ENCODE results near the gene ZDHHC17. TPM values are rescaled to one million over a fixed set of nuclear protein-coding genes. Genes with fewer than 3 reads are reported as not detected.
"Not testable (repeated sequence)": the region's sequence is repeated elsewhere in the genome, so short reads cannot be mapped to it uniquely, and the experiment has no call there.

Gene ZDHHC17
- total and polyA plus RNA-seq, 4 donors: 12.0 to 139 (median 21.8) TPM

- Histone ChIP-seq H3K9ac (ENCODE audit: insufficient read depth in 1 of 2, low read length in 2 of 2) (no peak overlapping the region), H3K9me3 (ENCODE audit: control insufficient read depth in 4 of 4, insufficient read depth in 3 of 4, low read length in 3 of 4) (no peaks in the 10 kb centered on the region), H3K4me1 (ENCODE audit: control insufficient read depth in 5 of 5, insufficient read depth in 5 of 5, low read length in 5 of 5) (peaks cover 0 to 15% (median 7%) of the 10 kb centered on the region in 5 donors), H3K27ac (ENCODE audit: low read depth in 1 of 2, low read length in 1 of 2) (no peak overlapping the region), H3K36me3 (ENCODE audit: control insufficient read depth in 4 of 4, insufficient read depth in 4 of 4, low read length in 4 of 4) (peaks cover 0 to 3% (median 0%) of the 10 kb centered on the region in 4 donors), H3K4me3 (no peak overlapping the region), H3K27me3 (ENCODE audit: control insufficient read depth in 3 of 3, insufficient read depth in 3 of 3, low read length in 2 of 3) (no peaks in the 10 kb centered on the region)
- WGBS, 2 donors: 84 to 93% methylated on average over 4 of the region's 4 CpGs
- ATAC-seq (ENCODE audit: insufficient read depth, low FRiP score) (no peak), DNase-seq (no peak)
- no peak for TF ChIP-seq CTCF (IDR thresholded peaks at IDR 0.05; ENCODE audit: control extremely low read depth, extremely low read depth)
Measured at GRCh38 chr12:76766161-76766560, 2.2 kb downstream of the ZDHHC17 start.

GRCh38 chr12:76768576-76768975, 4.7 kb downstream of the ZDHHC17 start:
- H3K9ac ChIP-seq (ENCODE audit: insufficient read depth in 1 of 2, low read length in 2 of 2): no peak overlapping the region
- 47 to 53% methylated on average over 3 of the region's 3 CpGs for WGBS, 2 donors
- H3K9me3 ChIP-seq (ENCODE audit: control insufficient read depth in 4 of 4, insufficient read depth in 3 of 4, low read length in 3 of 4): no peaks in the 10 kb centered on the region
- DNase-seq: no peak
- no peak overlapping the region for H3K4me3 ChIP-seq
- no peak for ATAC-seq (ENCODE audit: insufficient read depth, low FRiP score)
- H3K4me1 ChIP-seq (ENCODE audit: control insufficient read depth in 5 of 5, insufficient read depth in 5 of 5, low read length in 5 of 5): peaks cover 0 to 15% (median 7%) of the 10 kb centered on the region in 5 donors
- no peaks in the 10 kb centered on the region for H3K27me3 ChIP-seq (ENCODE audit: control insufficient read depth in 3 of 3, insufficient read depth in 3 of 3, low read length in 2 of 3)
- no peak overlapping the region for H3K27ac ChIP-seq (ENCODE audit: low read depth in 1 of 2, low read length in 1 of 2)
- no peak for TF ChIP-seq CTCF (IDR thresholded peaks at IDR 0.05; ENCODE audit: control extremely low read depth, extremely low read depth)
- peaks cover 0 to 3% (median under 1%) of the 10 kb centered on the region in 4 donors for H3K36me3 ChIP-seq (ENCODE audit: control insufficient read depth in 4 of 4, insufficient read depth in 4 of 4, low read length in 4 of 4)

GRCh38 chr12:76777765-76778216, 13.9 kb downstream of the ZDHHC17 start:
- Histone ChIP-seq H3K9ac (ENCODE audit: insufficient read depth in 1 of 2, low read length in 2 of 2) (no peak overlapping the region), H3K27me3 (ENCODE audit: control insufficient read depth in 3 of 3, insufficient read depth in 3 of 3, low read length in 2 of 3) (no peaks in the 10 kb centered on the region), H3K4me1 (ENCODE audit: control insufficient read depth in 5 of 5, insufficient read depth in 5 of 5, low read length in 5 of 5) (peaks cover 0 to 32% (median 1%) of the 10 kb centered on the region in 5 donors), H3K9me3 (ENCODE audit: control insufficient read depth in 4 of 4, insufficient read depth in 3 of 4, low read length in 3 of 4) (no peaks in the 10 kb centered on the region), H3K4me3 (no peak overlapping the region), H3K27ac (ENCODE audit: low read depth in 1 of 2, low read length in 1 of 2) (no peak overlapping the region), H3K36me3 (ENCODE audit: control insufficient read depth in 4 of 4, insufficient read depth in 4 of 4, low read length in 4 of 4) (peaks cover 0 to 2% (median 0%) of the 10 kb centered on the region in 4 donors)
- no peak for DNase-seq
- no peak for TF ChIP-seq CTCF (IDR thresholded peaks at IDR 0.05; ENCODE audit: control extremely low read depth, extremely low read depth)
- no peak for ATAC-seq (ENCODE audit: insufficient read depth, low FRiP score)
- 54 to 59% methylated on average over 5 of the region's 5 CpGs for WGBS, 2 donors

- Histone ChIP-seq H3K4me3 (no peak overlapping the region), H3K4me1 (ENCODE audit: control insufficient read depth in 5 of 5, insufficient read depth in 5 of 5, low read length in 5 of 5) (peaks cover 0 to 35% (median 1%) of the 10 kb centered on the region in 5 donors), H3K36me3 (ENCODE audit: control insufficient read depth in 4 of 4, insufficient read depth in 4 of 4, low read length in 4 of 4) (no peaks in the 10 kb centered on the region), H3K9me3 (ENCODE audit: control insufficient read depth in 4 of 4, insufficient read depth in 3 of 4, low read length in 3 of 4) (no peaks in the 10 kb centered on the region), H3K27ac (ENCODE audit: low read depth in 1 of 2, low read length in 1 of 2) (no peak overlapping the region), H3K27me3 (ENCODE audit: control insufficient read depth in 3 of 3, insufficient read depth in 3 of 3, low read length in 2 of 3) (no peaks in the 10 kb centered on the region), H3K9ac (ENCODE audit: insufficient read depth in 1 of 2, low read length in 2 of 2) (no peak overlapping the region)
- TF ChIP-seq CTCF (IDR thresholded peaks at IDR 0.05; ENCODE audit: control extremely low read depth, extremely low read depth): no peak
- ATAC-seq (ENCODE audit: insufficient read depth, low FRiP score) (no peak), DNase-seq (no peak)
- 88 to 97% methylated on average over 5 of the region's 5 CpGs for WGBS, 2 donors
Measured at GRCh38 chr12:76778364-76778763, 14.4 kb downstream of the ZDHHC17 start.

- H3K4me1 ChIP-seq (ENCODE audit: control insufficient read depth in 5 of 5, insufficient read depth in 5 of 5, low read length in 5 of 5): peaks cover 0 to 40% (median 2%) of the 10 kb centered on the region in 5 donors
- H3K36me3 ChIP-seq (ENCODE audit: control insufficient read depth in 4 of 4, insufficient read depth in 4 of 4, low read length in 4 of 4); H3K4me3 ChIP-seq; H3K27ac ChIP-seq (ENCODE audit: low read depth in 1 of 2, low read length in 1 of 2); DNase-seq; H3K9me3 ChIP-seq (ENCODE audit: control insufficient read depth in 4 of 4, insufficient read depth in 3 of 4, low read length in 3 of 4); ATAC-seq (ENCODE audit: insufficient read depth, low FRiP score); H3K27me3 ChIP-seq (ENCODE audit: control insufficient read depth in 3 of 3, insufficient read depth in 3 of 3, low read length in 2 of 3); H3K9ac ChIP-seq (ENCODE audit: insufficient read depth in 1 of 2, low read length in 2 of 2): not testable (repeated sequence)
- 91 to 94% methylated on average over 5 of the region's 5 CpGs for WGBS, 2 donors
Measured at GRCh38 chr12:76779310-76779709, 15.4 kb downstream of the ZDHHC17 start.

Measured in lung (tissue), 12 donors.